ENCODE data around the gene MXD3. TPM values are rescaled to one million over a fixed set of nuclear protein-coding genes. Genes with fewer than 3 reads are reported as not detected.

The MXD3 gene
- total and polyA plus RNA-seq, 2 donors (not counting 3 experiments of a cell fraction or from before 2014, with no cell fraction given), result 38.4 to 44.2 TPM

DNA sequence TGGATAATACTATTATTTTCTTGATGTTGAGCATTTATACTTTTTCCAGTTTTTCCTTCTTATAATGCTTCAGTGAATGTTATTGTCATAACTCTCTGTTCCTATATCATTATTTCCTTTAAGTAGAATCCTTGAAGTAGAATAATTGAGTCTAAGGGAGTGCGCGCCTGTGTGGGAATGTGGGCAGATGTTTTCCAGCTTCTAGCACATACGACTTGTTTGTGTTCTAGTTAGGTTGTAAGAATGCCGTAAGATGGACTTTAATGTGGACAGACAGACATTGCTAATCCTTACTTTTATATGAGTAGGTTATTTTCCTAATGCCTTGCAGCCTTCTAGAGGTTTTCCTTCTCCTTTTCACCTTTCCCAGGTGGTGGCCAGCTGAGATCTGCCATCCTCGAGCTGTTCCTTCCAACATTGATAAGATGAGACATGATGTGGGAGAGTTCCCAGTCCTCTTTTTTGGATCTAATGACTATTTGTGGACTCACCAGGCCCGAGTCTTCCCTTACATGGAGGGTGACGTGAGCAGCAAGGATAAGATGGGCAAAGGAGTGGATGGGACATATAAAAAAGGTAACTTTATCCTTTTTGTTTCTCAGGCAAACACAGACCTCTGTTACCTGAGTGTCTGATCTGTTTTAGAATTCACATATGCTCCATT, 42.3 kb downstream of the MXD3 start:
- intact Hi-C loops (cut with micrococcal nuclease) (no loop called here), dilution Hi-C loops (cut with MboI; ENCODE audit: extremely low pct_ligation_motif_present, low sequenced_read_pairs) (no loop called here)
- Histone ChIP-seq H3K4me1 (ENCODE audit: control insufficient read depth, extremely low read depth, insufficient read depth, low read length) (no peaks in the 10 kb centered on the region), H3K79me2 (ENCODE audit: control insufficient read depth, insufficient read depth, low read length) (no peaks in the 10 kb centered on the region), H3K4me3 (replicated peaks in 1 of 3; ENCODE audit: insufficient read depth in 1 of 3, low read depth in 1 of 3, low read length in 3 of 3) (no peak overlapping the region), H4K20me1 (replicated peaks; ENCODE audit: control insufficient read depth, extremely low read depth, insufficient read depth, low read length) (no peaks in the 10 kb centered on the region), H3K4me2 (ENCODE audit: insufficient read depth, low read length) (no peak overlapping the region), H3K9me1 (replicated peaks; ENCODE audit: control insufficient read depth, extremely low read depth, insufficient read depth, low read length) (no peaks in the 10 kb centered on the region), H3K27me3 (ENCODE audit: control insufficient read depth in 2 of 2, insufficient read depth in 2 of 2, low read length in 2 of 2) (no peaks in the 10 kb centered on the region), H3K27ac (ENCODE audit: insufficient read depth, low read depth, low read length) (no peak overlapping the region), H3K9me3 (replicated peaks; ENCODE audit: control insufficient read depth, insufficient read depth, low read length) (no peaks in the 10 kb centered on the region), H2AFZ (ENCODE audit: low read depth, low read length) (no peak overlapping the region), H3K36me3 (ENCODE audit: control insufficient read depth in 2 of 2, extremely low read depth in 1 of 2, insufficient read depth in 2 of 2, low read length in 2 of 2) (peaks cover 20 to 21% of the 10 kb centered on the region in 2 experiments), H3K9ac (replicated peaks; ENCODE audit: extremely low read depth, insufficient read depth, low read length) (no peak overlapping the region)
- ChIA-PET CTCF (interaction anchor here (1.3 kb wide), 1 partner anchor 25 kb away, joined by 3 read pairs; no protein-coding TSS in a partner anchor), POLR2A (interaction anchor here (0.6 kb wide), 1 partner anchor 24 kb away, joined by 4 read pairs; no protein-coding TSS in a partner anchor)
- FAIRE-seq (peak; percentile 31), DNase-seq (ENCODE audit: low read depth, low spot score) (no peak)
- no TSS peak for BruUV-seq (replicated peaks)
- TF ChIP-seq EZH2 (IDR thresholded peaks at IDR 0.05; ENCODE audit: borderline replicate concordance, low read depth, low read length, severe bottlenecking) (no peak), MYC (IDR thresholded peaks at IDR 0.05; ENCODE audit: low read depth, low read length) (no peak), POLR2A (IDR thresholded peaks at IDR 0.05; ENCODE audit: low read depth, low read length) (no peak), POLR2AphosphoS5 (IDR thresholded peaks at IDR 0.05; ENCODE audit: insufficient read depth, low read depth, low read length) (no peak), JUN (IDR thresholded peaks at IDR 0.05; ENCODE audit: borderline replicate concordance, insufficient read depth, insufficient read length, low read depth) (no peak)
- TF ChIP-seq, protein P1, sequence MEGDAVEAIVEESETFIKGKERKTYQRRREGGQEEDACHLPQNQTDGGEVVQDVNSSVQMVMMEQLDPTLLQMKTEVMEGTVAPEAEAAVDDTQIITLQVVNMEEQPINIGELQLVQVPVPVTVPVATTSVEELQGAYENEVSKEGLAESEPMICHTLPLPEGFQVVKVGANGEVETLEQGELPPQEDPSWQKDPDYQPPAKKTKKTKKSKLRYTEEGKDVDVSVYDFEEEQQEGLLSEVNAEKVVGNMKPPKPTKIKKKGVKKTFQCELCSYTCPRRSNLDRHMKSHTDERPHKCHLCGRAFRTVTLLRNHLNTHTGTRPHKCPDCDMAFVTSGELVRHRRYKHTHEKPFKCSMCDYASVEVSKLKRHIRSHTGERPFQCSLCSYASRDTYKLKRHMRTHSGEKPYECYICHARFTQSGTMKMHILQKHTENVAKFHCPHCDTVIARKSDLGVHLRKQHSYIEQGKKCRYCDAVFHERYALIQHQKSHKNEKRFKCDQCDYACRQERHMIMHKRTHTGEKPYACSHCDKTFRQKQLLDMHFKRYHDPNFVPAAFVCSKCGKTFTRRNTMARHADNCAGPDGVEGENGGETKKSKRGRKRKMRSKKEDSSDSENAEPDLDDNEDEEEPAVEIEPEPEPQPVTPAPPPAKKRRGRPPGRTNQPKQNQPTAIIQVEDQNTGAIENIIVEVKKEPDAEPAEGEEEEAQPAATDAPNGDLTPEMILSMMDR (IDR thresholded peaks at IDR 0.05; ENCODE audit: extremely low read depth in 1 of 2, insufficient read depth in 1 of 2, low read depth in 1 of 2, low read length in 2 of 2), result no peak
- TF ChIP-seq, protein P2, sequence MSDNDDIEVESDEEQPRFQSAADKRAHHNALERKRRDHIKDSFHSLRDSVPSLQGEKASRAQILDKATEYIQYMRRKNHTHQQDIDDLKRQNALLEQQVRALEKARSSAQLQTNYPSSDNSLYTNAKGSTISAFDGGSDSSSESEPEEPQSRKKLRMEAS (IDR thresholded peaks at IDR 0.05; ENCODE audit: insufficient read depth, insufficient read length), result no peak

All from endothelial cell of umbilical vein (primary cell).